K562 (cell line): Measurements from ENCODE around the gene MAGI2. TPM values are rescaled to one million over a fixed set of nuclear protein-coding genes. Genes with fewer than 3 reads are reported as not detected.

Experiments
- ATAC-seq: fragments of 200-7000 bp; cut with Tn5 transposase; 3 replicates; pipeline ENCODE4 v1.9.1; 2020; ENCODE audit warnings: moderate library complexity
- BruUV-seq: library from RNA; stranded (reverse); fragments of 400-500 nt; replicated peaks from 2 replicates; lab custom pipeline; 2021; lab: Mats Ljungman, UMichigan
- CTCF ChIA-PET: fragments of 300-600 bp; formaldehyde crosslinking; extraction: SDS; loops from one replicate; lab custom pipeline; 2021; ENCODE audit warnings: low intra/inter-chr PET ratio; lab: Yijun Ruan, JAX
- POLR2A ChIA-PET: fragments of 300-600, 350-650 bp; sonication (Branson Sonifier 250); formaldehyde crosslinking; extraction: SDS; loops from one replicate; lab custom pipeline; 2021; ENCODE audit warnings: antibody characterized with exemption, inconsistent platforms; lab: Yijun Ruan, JAX
- DNase-seq, 4 experiments: peaks; one replicate each; pipeline versions ENCODE4 v3.0.0 to v3.0.0-alpha.2; 2011 to 2018; ENCODE audit warnings: low spot score in 3 of 4, mixed read lengths in 3 of 4; ENCODE audit errors: extremely low read depth in 1 of 4
- FAIRE-seq: peaks from 2 replicates; lab custom pipeline; 2011; peaks lifted over from hg19 to GRCh38; lab: Jason Lieb, UNC
- H2AFZ ChIP-seq: 2 replicates; pipeline ENCODE4 v1.6.0; 2011; ENCODE audit warnings: low read depth, low read length, control low read depth, inconsistent platforms
- H3K27ac ChIP-seq: fragments of 200-600 bp; 3 replicates; pipeline ENCODE4 v1.8.0; 2011; ENCODE audit warnings: low read depth, mild to moderate bottlenecking, control low read depth, inconsistent platforms, low read length, moderate library complexity, mixed read lengths; ENCODE audit errors: extremely low read depth
- H3K27me3 ChIP-seq, 2 experiments: fragments of 300-600 bp in 1 of 2; 2 replicates in 1 of 2; 3 replicates in 1 of 2; pipeline versions ENCODE4 v1.6.0 to v1.8.0; 2011; ENCODE audit warnings: inconsistent platforms in 2 of 2, low read length in 2 of 2, mild to moderate bottlenecking in 1 of 2, mixed read lengths in 1 of 2, moderate library complexity in 1 of 2; ENCODE audit not compliant: control insufficient read depth in 2 of 2, insufficient read depth in 2 of 2
- H3K36me3 ChIP-seq: fragments of 300-600 bp; 3 replicates; pipeline ENCODE4 v1.8.0; 2011; ENCODE audit warnings: mild to moderate bottlenecking, low read length, inconsistent platforms; ENCODE audit not compliant: control insufficient read depth, insufficient read depth
- H3K4me1 ChIP-seq, 2 experiments: fragments of 200-600 bp in 1 of 2; replicated peaks in 1 of 2; 2 replicates in 1 of 2; 3 replicates in 1 of 2; pipeline versions ENCODE4 v1.5.1 to v1.8.0; 2011; ENCODE audit warnings: inconsistent platforms in 2 of 2, low read length in 2 of 2, mild to moderate bottlenecking in 1 of 2, mixed read lengths in 1 of 2, moderate library complexity in 1 of 2; ENCODE audit not compliant: control insufficient read depth in 2 of 2, insufficient read depth in 2 of 2
- H3K4me2 ChIP-seq: 2 replicates; pipeline ENCODE4 v1.6.1; 2011; ENCODE audit warnings: low read length, control low read depth, inconsistent platforms, mixed read lengths; ENCODE audit not compliant: insufficient read depth
- H3K4me3 ChIP-seq: fragments of 200-600 bp; sonication (generic), shearing (Covaris generic); 2 replicates; pipeline ENCODE4 v1.5.1; 2016; ENCODE audit warnings: control low read depth, inconsistent platforms
- H3K79me2 ChIP-seq: fragments of 200-600 bp; 3 replicates; pipeline ENCODE4 v1.8.0; 2011; ENCODE audit warnings: low read length, inconsistent platforms; ENCODE audit not compliant: control insufficient read depth, insufficient read depth
- H3K9ac ChIP-seq, 2 experiments: 2 replicates each; pipeline versions ENCODE4 v1.6.0 to v1.6.1; 2011; ENCODE audit warnings: low read depth in 2 of 2, low read length in 2 of 2, control low read depth in 1 of 2, inconsistent platforms in 1 of 2, mild to moderate bottlenecking in 1 of 2, mixed read lengths in 1 of 2; ENCODE audit not compliant: insufficient read depth in 1 of 2
- H3K9me1 ChIP-seq: one replicate; pipeline ENCODE4 v1.6.0; 2011; ENCODE audit warnings: inconsistent platforms, mild to moderate bottlenecking, low read length, moderate library complexity; ENCODE audit not compliant: control insufficient read depth, insufficient read depth
- H3K9me3 ChIP-seq: replicated peaks from 2 replicates; pipeline ENCODE4 v1.5.1; 2011; ENCODE audit warnings: low read depth, low read length, inconsistent platforms; ENCODE audit not compliant: control insufficient read depth, insufficient read depth
- H4K20me1 ChIP-seq: replicated peaks from 2 replicates; pipeline ENCODE4 v1.6.1; 2011; ENCODE audit warnings: low read length, inconsistent platforms, mixed read lengths; ENCODE audit not compliant: control insufficient read depth, insufficient read depth
- CEBPZ ChIP-seq: fragments of 150-350 bp; IDR thresholded peaks from 2 replicates; pipeline ENCODE4 v1.6.1; 2014; ENCODE audit warnings: low read depth, mild to moderate bottlenecking, low read length, borderline replicate concordance
- EHMT2 ChIP-seq: fragments of 450-650 bp; IDR thresholded peaks from 2 replicates; pipeline ENCODE4 v1.6.1; 2018; ENCODE audit warnings: antibody characterized with exemption
- PRMT5 ChIP-seq: sonication (generic); formaldehyde crosslinking; IDR thresholded peaks from 2 replicates; pipeline ENCODE4 v1.5.0; 2020; ENCODE audit warnings: missing genetic modification reagents
- SLC30A9 ChIP-seq: fragments of 250-450 bp; sonication (Bioruptor Pico); IDR thresholded peaks from 2 replicates; pipeline ENCODE4 v1.8.0; 2022; ENCODE audit warnings: mild to moderate bottlenecking, moderate library complexity
- ZBTB40 ChIP-seq, 2 experiments: fragments of 450-650 bp in 1 of 2; sonication (generic) in 1 of 2; formaldehyde crosslinking in 1 of 2; IDR thresholded peaks; 2 replicates each; pipeline versions ENCODE4 v1.7.1 to v1.9.0; 2016 to 2022; ENCODE audit warnings: inconsistent platforms in 1 of 2, mild to moderate bottlenecking in 1 of 2, missing genetic modification reagents in 1 of 2
- ZNF444 ChIP-seq: fragments of 250-450 bp; sonication (Bioruptor Pico); IDR thresholded peaks from 2 replicates; pipeline ENCODE4 v1.4.0; 2020; ENCODE audit warnings: mild to moderate bottlenecking, moderate library complexity
- WGBS: fragments of 100-300 bp; shearing (Covaris generic); methylation state at CpG from one replicate; pipeline ENCODE4 v1.1.6; 2016; ENCODE audit warnings: low coverage, mixed read lengths; ENCODE audit not compliant: insufficient coverage; ENCODE audit errors: missing lambda C conversion rate; 5-methylcytosine and 5-hydroxymethylcytosine counted together
- in situ Hi-C: fragments of 300-500 bp; cut with MboI; formaldehyde crosslinking; loops from 4 replicates; pipeline ENCODE4 v1.15.0; 2018; ENCODE audit warnings: inconsistent platforms, mixed read lengths
- intact Hi-C: fragments of 100-400 bp; cut with micrococcal nuclease; formaldehyde crosslinking; loops from 2 replicates; pipeline ENCODE4 v1.14.2; 2022
- polyA plus RNA-seq, 8 experiments: library from polyadenylated mRNA; depleted of rRNA in 4 of 8; stranded (reverse) in 5 of 8; unstranded in 3 of 8; fragments of >200 nt; fragmentation: Nextera tagmentation in 2 of 8; fragmentation: Illumina TruSeq in 1 of 8; extraction: Ambion mirVana in 2 of 8; extraction: Trizol in 1 of 8; gene quantifications; 2 replicates each; pipeline versions ENCODE4 v1.2.1 to v1.2.3, GENCODE V29; 2011 to 2014; ENCODE audit warnings: inconsistent platforms in 1 of 8, missing spikeins in 1 of 8
- total RNA-seq, 7 experiments: library from RNA; depleted of rRNA in 6 of 7; stranded (reverse); fragments of >200 nt in 6 of 7; fragmentation: Illumina TruSeq in 2 of 7; extraction: Trizol in 2 of 7; gene quantifications; 2 replicates each; pipeline versions ENCODE4 v1.2.1 to v1.2.3, GENCODE V29; 2011 to 2021; ENCODE audit warnings: low replicate concordance in 1 of 7

The MAGI2 gene
- total and polyA plus RNA-seq, 9 of the 15 experiments (the other 6 are each of a cell fraction or from before 2014, with no cell fraction given) = 0.27 to 1.4 (median 0.70) TPM

- DNase-seq (no peak), FAIRE-seq (no peak), ATAC-seq (no peak)
- Histone ChIP-seq H2AFZ (no peak overlapping the region), H3K9me3 (no peaks in the 10 kb centered on the region), H3K9me1 (no peaks in the 10 kb centered on the region), H3K4me3 (no peak overlapping the region), H3K36me3 (no peaks in the 10 kb centered on the region), H3K79me2 (no peaks in the 10 kb centered on the region), H4K20me1 (no peaks in the 10 kb centered on the region), H3K27ac (no peak overlapping the region), H3K27me3 (no peaks in the 10 kb centered on the region), H3K4me1 (no peaks in the 10 kb centered on the region), H3K9ac (no peak overlapping the region), H3K4me2 (no peak overlapping the region)
- POLR2A ChIA-PET = no interaction called here
- BruUV-seq = no TSS peak
- CTCF ChIA-PET = no interaction called here
- in situ Hi-C loops (no loop called here), intact Hi-C loops (no loop called here)
- WGBS = 0% methylated on average over 1 of the region's 1 CpG
- TF ChIP-seq SLC30A9 (CRISPR knock-in tag) (no peak), PRMT5 (CRISPR knock-in tag) (no peak), ZNF444 (CRISPR knock-in tag) (no peak), ZBTB40 (IDR thresholded peaks at IDR 0.05) (no peak), ZBTB40 (CRISPR knock-in tag; IDR thresholded peaks at IDR 0.05) (no peak), EHMT2 (no peak), CEBPZ (no peak)
These were observed 1126.6 kb downstream of the MAGI2 start for GRCh38 chr7:78326876-78327275.
